GM18526 (cell line): Measurements from ENCODE around the gene CASP4.

Experiments
- POLR2A ChIP-seq: IDR thresholded peaks from 3 replicates; pipeline ENCODE4 v1.6.1; 2011; ENCODE audit not compliant: insufficient read length; ENCODE audit errors: extremely low read depth

Gene CASP4

DNA sequence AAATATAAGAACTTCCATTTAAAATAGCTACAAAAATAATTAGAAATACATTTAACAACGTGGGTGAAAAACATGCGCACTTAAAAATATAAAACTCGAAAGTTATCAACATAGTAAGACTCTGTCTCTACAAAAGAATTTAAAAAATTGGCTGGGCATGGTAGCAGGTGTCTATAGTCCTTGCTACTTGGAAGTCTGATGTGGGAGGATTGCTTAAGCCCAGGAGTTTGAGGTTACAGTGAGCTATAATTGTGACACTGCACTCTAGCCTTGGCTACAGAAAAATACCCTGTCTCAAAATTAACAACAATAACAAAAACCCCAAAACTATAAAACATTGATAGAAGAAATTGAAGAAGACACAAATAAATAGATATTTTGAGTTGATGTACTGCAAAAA, 56.3 kb downstream of the CASP4 start:
- TF ChIP-seq POLR2A: no peak

DNA sequence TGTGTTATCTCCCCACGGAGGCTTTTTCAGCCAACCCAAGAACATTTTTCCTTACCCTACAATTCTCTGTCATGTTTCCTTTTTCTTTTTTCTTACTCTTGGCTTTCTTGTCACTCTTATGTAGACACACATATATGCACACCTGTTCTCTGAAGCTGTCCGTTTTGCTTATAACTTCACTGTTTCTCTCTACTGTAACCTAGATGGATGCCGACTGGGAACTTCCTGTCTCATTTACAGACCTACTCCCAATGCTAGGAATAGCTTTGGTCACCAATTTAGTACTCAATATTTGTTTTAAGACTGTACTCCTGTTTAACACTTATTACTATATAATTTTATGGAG, 60.2 kb downstream of the CASP4 start:
- TF ChIP-seq POLR2A: no peak

DNA sequence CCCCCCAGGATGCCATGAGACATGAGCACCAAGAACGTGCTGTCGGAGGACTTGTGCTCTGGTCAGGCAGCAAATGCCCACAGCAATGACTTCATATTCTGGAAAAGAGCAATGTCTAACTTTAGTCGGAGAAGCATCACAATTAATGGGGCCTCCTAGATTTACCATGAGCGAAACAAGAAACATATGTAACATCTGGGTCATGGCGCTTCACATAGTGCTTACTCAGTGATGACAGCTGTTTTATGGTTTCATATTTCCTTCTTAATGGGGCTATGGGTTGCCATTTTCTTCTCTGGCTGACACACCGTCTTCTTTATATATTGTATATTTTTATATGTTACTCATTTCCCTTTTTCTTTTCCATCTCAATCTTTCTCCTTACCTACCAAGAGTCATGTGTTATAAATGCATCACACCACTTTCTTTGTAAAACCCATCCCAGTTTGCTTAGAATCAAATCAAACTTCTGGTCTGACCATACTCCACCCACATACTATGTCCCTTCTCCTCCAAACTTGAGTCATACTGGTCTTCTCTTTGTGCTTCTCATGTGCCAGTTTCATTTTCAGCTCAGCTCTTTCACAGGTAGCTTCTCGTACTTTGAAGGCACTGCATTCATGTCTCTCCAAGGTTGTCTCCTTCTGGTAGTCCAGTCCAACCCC, 60.7 kb downstream of the CASP4 start:
- no peak for TF ChIP-seq POLR2A

DNA sequence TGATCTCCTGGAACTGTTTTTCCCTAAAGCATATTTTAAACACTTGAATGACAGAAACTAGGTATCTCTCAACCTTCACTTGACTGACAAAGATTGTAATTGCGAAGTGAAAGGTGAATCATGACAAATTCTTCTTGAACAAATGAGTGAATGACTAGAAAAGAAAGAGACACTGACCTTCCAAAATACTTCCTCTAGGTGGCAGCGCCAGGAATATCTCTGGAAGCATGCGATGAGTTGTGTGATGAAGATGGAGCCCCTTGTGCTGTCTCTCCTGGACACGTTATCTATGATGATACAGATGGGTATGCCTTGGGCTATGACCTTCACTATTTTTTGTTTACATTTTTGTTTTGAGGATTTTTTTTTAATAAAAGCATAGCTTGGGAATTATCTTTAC, 63.1 kb downstream of the CASP4 start:
- TF ChIP-seq POLR2A: no peak

DNA sequence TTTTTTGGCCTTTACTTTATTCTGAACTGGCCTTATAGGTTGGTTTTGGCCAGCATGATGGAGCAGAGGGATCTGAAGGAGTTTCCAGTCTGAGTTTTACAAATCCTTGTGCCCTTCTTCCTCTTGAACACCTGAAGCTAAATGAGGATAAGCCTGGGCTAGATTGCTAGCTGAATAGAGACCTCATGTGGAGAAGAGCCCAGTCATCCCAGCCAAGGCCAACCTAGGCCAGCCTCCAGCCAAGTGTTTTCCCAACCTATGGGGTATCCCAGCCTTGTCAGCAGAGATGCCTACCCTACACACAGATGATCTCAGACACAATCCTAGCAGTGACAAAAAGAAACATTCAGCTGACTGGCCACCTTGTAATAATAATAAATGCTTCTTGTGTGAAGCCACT, 69.1 kb downstream of the CASP4 start:
- no peak for TF ChIP-seq POLR2A

DNA sequence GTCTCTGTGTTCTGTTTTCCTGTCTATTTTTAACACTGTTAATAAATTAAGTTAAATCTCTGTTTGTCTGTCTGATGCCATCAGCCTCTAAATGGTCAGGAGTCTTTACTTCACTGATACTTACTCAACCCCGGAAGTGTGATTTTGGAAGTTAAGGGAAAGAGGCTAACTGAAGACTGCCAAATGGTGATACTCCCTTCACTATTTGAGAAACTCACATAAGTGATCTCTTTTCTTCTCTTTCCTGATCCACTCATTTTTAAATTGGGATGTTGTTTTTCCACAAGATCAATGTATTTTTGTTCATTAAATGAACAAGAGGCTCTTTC, 69.7 kb downstream of the CASP4 start:
- TF ChIP-seq POLR2A: no peak

DNA sequence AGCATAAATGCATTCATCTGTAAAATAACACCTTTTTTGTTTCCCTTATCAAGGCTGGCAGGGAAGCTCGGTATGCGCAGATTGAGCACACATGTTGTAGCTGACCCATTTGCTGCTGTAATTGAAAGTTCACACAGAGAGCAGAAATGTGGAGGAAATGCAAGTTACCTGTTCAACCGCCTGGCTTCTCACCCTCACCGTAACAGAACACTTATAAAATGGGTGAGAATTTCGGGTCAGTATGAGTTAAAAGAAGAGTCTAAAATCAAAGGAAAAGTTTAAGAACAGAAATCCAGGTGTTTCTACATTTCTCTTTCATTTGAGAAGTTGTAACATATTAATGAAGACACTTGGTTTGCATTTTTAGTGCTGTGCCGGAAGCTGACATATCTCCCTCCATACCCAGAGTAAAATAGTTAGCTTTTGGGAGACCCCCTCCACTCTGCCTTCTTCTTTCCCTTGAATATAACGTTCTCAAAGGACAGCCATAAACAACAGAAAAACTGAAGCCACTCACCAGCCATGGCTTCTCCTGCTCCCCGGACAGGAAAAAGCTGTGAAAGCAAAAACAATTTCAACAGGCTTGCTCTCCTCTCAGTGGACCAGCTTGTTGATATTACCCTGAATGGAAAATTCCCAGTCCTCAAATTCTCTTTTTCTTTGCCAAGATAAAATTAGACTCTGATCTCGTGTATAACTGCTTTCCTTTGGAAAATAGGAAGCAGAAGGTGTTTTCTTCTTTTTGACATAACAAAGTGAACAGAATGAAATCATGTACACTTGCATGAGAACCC, 70.3 kb downstream of the CASP4 start, which contains the start of gene CASP12:
CASP12 (minus strand) TSS at position 570 of the 794 bp plus-strand sequence.
- TF ChIP-seq POLR2A: no peak

DNA sequence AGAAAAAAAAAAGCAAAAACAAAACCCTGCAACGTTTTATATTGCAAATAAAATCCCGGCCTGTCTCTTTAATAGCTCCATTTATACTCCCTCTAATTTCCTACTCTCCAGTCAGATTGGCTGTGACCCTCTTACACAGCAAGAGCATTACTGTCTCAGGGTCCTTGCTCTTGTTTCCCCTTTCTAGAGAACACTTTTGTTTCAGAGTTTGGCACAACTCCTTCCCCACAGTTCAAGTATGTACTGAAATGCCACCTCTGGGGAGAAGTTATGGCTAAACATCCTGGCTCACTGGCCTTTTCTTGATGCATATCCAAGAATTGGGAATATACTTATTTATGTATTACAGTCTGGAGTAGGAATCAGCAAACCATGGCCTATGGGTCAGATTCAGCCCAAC, 72.7 kb downstream of the CASP4 start:
- TF ChIP-seq POLR2A: no peak

DNA sequence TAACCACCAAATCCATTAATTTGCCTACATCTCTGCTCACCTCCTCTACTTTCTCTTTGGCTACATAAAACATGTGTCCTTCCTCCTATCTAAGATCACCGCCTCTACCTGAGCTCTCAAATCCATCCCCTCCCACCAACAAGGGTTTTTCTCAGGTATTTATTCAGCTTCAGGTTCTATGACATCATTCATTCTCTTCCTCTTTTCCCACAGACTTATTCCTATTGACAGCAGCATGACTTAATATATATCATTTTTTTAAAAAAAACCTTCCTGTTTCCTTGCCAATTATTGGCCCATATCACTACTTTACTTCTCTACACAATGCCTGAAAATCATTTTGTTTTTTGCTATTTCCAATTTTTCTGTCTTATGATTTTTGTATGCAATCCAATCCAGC, 74.5 kb downstream of the CASP4 start:
- TF ChIP-seq POLR2A: no peak
